HG03175 (cell line): ENCODE data around the gene ZDHHC12.

Source experiments
- ATAC-seq: cut with Tn5 transposase; IDR thresholded peaks from one replicate; pipeline ENCODE4 v1.9.1; 2021; ENCODE audit warnings: mild to moderate bottlenecking, moderate library complexity; ENCODE audit not compliant: unreplicated experiment

Gene ZDHHC12

DNA sequence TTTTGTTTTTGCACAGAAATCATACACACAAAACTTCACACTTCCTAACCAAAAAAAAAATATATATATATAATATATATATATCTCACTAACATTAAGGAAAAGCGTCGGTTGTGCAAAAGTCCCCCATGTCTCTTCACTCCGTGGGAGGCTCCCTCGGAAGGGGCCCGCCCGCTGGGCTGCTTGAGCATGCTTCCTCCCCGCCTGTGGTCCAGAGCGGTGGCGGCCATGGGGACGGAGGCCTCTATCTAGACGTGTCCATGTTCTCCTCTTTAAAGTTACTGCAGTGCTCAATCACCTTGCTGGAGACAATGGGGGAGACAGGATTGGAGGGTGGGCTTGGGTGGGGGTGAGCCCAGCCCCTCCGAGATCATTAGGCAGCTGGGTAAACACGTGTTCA lies 7.2 kb upstream of the ZDHHC12 start:
- no peak for ATAC-seq

DNA sequence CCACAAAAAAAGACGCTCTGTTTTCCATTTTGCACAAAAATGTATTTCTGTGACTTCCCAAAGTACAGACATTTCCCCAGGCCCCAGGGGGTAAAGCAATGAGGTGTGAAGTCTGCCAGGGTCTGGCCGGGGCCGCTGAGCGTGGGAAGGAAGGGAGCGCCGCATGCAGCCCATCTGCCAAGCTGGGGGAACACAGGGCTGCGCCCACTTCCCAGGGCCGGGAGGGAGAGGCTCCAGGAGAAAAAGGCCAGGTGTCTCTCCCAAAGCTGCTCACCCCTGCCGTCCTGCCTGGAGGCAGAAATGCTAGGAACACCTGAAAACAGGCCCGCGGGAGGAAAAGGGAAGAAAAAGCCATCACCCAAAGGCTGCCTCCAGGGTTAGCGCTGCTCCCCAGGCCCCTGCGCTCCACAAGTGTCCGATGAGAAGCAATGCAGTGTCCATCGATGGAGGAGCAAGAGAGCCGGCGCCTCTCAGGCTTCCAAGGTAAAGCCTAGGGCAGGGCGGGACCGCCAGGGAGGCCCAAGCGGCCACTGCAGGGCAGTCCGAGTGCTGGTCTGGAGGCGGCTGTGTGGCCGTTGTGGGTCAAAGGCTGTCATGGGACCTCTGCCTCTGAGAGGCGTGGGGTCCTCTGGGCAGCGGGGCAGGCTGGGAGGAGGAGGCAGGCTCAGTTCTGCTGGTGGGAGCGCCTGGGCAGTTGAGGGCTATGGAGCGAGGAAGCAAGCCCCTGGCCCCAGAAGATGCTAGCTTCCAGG lies 6.0 kb upstream of the ZDHHC12 start:
- ATAC-seq, result no peak

DNA sequence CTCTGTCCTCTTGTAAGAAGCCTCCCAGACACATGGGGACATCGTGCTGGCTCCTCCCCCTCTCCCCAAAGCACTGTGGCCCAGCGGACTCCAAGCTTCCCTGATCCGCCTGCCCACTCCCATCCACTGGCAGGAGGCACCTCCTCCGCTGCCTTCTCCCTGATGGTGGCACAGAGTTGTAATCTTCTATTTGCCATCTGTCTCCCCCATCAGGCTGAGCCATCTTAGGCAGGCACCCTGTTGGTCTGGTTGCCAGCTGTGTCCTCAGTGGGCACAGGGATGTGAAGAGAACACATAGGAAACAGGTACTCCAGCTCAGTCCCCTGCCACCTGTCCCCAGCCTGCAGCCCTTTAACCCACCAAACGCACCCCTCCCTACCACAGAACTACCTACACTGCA lies 5.4 kb upstream of the ZDHHC12 start:
- no peak for ATAC-seq

DNA sequence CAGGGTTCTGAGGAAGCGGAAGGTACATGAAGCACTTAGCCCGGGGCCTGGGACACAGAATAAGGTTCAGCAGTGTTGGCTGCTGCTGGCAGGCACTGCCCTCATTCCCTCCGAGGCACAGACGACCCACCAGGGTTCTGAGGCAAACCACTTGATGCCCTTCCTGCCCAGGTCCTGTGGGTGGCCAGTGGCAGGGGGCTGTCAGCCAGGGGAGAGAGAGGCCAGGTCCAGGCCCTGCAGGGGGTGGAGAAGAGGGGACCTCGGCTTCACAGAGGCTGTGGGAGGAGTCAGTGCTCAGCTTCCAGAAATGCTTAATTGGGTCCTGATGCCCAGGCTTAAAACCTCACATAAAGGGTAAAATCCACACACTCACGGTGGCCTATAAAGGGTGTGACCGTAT lies 4.4 kb upstream of the ZDHHC12 start:
- ATAC-seq, result no peak

DNA sequence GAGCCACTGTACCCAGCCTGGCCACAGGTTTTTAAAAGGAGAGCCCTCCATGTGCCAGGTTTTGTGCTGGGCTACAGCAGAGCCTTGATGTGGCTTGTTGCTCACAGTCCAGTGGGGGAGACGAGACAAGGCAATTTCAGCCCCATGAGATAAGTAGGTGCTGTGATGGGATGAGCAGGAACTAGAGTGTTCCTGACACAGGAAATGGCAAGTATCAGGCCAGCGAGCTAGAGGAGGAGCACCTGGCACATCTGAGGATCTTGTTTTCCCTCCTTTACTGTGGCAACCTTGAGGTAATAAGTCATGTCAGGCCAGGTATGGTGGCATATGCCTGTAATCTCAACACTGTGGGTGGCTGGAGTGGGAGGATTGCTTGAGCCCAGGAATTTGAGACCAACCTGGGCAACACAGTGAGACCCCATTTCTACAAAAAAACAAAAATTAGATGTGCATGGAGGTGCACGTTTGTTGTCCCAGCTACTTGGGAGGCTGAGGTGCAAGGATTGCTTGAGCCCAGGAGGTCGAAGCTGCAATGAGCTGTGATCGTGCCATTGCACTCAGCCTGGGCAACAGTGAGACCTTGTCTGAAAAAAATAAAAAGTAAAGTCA lies 3.8 kb upstream of the ZDHHC12 start:
- no peak for ATAC-seq

DNA sequence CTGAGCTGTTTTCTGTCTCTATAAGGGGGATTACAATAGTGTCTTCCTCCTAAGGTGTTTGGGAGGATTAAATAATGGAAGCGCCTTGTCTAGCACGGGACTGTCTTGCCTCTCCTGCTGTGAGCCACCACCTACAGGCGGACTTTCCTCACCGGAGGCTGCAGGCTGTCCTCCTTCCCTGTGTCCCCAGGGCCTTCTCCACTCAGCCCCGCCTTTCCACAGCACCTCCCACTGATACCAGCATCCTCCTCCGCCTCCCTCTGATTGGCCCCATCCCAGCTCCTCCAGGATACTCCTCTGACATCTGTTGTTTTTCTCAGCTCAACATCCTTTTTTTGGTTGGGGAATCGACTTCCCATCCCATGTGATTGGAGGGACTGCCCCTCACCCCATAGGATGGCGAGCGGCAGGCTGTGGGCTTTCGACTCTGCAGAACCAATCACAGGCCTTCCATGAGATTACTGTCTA lies 851 bp upstream of the ZDHHC12 start:
- ATAC-seq, result no peak

DNA sequence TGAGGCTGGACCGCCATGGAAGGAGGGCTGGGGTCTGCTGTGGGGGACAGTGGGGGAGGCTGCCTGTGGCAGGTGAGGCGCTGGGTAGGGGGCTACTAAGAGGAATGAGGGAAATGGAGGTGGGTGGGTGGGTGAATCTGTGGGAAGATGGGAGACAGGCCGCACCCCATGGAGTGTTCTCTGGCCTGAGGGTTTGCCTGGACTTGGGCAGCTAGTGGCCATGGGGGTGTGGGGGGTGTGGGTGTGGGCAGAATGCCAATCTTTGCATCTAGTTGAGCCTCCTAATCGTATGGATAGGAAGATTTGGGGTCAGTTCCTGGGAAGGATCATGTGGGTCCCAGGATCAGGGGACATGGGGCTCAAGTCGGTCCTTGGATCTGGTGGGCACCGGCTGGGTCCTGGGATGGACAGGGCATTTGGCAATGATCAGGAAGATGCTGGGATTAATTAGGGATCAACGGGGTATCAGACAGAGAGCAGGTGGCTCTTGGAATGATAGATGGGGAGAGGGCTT lies 518 bp downstream of the ZDHHC12 start:
- ATAC-seq, result no peak

DNA sequence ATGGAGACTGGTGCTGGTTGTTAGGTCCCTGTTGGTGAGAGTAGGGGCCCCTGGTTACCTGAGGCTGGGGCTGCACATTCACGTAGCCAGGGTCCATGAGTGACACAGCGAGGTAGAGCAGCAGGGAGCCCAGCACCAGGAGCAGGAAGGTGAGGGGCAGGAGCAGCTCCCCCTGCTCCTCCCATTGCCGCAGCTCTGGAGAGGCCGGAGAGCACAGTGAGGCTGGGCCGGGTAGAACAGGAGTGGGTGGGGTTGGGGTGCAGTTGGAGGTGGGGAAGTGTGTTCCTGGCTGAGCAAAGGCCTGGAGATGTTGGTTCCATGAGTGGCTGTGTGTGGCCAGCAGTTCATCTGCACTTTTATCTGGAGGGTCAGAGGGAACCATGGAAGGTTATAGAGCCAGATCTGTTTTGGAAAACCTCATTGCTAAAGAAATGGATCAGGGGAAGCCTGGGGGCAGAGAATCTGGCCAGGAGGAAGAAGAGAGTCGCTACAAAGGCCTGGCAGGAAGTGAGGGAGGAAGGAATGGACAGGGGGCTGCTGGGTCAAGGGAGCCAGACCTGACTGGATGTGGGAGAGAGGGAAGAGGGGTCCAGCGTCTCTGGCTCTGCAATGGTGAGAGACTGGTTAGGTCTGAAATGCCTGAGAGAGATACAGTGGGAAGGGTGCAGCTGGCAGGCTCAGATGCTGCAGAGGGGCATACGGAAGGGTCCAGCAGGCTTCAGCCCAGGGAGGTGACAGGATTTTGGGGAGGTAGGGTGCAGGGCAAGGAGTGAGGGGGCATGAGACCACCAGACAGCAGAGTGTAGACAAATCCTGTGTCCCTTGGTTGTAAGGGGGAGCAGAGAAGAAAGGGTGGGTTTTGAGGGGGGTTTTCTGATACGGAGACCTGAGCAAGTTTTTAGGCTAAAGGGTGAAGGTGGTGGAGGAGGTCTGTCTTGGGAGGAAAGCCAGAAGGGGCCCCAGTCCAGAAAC lies 1.3 kb downstream of the ZDHHC12 start:
- ATAC-seq, result no peak

DNA sequence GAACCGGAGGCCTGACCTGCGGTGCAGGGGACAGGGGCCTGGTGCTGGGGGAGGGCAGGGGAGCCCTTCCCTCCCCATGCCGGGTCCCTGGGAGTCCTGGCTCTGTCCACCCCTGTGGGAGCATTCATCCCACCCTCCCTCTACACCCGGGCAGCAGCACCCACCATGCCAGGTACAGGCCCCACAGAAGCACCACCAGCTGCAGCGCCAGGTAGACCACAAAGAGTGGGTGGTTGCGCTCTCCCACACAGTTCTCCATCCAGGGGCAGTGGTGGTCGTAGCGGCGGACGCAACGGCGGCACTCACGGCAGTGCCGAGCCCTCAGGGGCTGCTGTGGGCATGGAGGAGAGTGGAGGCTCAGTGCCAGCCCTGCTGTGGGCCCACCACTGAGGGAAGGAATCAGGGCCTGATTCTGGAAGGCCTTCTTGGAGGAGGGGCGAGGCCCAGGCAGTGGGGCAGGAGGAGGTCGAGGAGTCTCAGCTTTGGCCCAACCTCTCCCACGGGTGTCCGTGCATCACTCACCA lies 2.4 kb downstream of the ZDHHC12 start:
- ATAC-seq, result no peak

DNA sequence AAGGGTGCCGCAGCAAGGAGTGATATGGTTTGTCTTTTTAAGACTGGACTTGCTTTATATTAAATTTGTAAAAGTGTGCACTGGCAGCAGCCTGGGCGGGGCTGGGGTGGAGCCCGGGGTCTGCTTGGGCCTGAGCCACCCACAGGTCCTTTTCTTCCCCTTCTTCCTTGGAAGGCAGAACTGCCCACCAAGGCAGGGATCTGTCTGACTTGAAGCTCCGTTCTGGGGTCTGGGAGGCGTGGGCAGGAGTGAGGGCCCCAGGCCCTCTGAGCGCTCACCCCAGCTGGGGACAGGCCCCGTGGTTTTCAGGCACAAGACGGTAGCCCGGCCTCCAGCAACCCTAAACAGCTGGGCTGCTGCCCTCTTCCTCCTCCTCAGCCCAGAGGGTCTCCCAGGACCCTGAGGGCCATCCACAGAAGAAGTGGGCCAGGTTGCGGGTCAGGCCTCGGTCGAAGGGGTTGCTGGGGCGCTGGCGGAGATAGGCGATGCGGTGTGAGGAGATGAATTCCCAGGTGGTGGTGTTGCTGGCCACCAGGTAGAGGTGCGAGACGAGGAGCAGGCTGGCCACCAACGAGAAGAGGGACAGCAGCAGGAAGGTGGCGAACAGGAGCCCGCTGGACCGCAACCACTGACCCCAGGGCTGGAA lies 3.0 kb downstream of the ZDHHC12 start:
- no peak for ATAC-seq

DNA sequence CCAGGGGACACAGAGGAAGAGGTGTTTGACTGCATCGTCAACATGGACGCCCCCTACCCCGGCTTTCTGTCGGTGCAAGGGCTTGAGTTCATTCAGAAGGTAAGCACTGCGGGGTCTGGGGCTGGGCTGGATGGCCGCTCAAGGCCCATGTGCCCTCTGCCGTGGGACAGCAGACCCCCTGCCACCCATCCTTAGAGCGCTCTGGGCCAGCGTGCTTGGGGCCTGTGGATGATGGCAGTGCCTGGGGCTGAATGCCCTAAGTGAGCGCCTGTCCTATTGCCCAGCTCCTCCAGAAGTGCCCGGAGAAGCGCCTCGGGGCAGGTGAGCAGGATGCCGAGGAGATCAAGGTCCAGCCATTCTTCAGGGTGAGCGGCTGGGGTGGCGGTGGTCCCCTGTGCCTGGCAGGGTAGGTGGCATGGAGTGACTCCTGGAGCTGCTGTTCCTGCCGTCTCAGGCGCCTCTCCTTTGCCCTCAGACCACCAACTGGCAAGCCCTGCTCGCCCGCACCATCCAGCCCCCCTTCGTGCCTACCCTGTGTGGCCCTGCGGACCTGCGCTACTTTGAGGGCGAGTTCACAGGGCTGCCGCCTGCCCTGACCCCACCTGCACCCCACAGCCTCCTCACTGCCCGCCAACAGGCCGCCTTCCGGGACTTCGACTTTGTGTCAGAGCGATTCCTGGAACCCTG lies 3.9 kb downstream of the ZDHHC12 start:
- no peak for ATAC-seq

DNA sequence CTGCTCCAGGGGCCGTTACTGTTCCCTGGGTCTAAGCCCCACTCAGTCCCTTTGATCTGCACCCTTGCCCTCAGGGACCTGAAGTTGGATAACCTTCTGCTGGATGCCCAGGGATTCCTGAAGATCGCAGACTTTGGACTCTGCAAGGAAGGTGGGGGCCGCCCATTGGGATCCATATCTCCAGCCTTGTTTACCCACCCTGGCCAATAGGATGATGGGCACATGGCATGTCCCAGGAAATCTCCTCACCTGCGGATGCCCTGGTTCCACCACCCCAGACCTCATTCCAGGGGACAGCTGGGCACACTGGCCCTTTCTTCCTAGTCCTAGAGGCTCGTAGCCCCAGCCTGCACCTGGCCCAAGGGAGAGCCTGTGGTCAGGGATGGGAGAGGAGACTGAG lies 5.5 kb downstream of the ZDHHC12 start:
- no peak for ATAC-seq

DNA sequence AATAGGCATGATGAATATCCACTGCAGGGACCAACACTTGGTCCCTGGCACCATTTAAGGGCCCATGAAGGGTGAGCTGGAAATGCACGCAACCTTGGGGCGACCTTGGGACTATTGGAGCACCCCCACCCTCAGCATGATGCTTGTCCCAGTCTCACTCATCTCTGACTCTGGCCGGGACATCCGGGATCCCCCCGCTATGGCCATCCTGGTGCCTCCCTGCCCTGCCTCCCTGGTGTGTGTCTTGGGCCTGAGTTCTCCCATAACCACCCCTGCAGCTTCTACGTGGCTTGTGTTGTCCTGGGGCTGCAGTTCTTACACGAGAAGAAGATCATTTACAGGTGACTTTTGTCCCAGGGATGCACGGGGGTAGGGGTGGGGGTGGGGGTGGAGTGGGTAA lies 5.9 kb downstream of the ZDHHC12 start:
- ATAC-seq, result no peak

DNA sequence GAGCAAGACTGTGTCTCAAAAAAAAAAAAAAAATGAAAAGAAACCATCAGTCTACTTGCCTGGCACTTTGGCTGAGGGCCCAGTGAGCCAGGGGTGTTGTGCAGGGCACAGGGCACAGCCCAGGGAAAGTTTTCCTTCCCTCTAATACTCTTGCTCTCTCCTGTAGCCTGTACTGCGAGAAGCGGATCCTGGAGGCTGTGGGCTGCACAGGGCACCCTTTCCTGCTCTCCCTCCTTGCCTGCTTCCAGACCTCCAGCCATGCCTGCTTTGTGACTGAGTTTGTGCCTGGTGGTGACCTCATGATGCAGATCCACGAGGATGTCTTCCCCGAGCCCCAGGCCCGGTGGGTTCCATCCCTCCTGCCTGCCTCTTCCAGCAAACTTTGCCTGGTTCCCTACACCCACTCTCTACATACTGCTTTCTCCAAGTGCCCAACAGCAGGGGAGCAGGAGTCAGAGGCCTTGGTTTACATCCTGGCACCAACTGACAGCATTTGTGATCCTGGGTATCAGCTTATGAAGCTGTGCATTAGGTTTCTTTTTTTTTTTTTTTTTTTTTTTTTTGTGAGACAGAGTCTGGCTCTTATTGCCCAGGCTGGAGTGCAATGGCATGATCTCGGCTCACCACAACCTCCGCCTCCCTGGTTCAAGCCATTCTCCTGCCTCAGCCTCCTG lies 7.2 kb downstream of the ZDHHC12 start:
- ATAC-seq, result no peak

DNA sequence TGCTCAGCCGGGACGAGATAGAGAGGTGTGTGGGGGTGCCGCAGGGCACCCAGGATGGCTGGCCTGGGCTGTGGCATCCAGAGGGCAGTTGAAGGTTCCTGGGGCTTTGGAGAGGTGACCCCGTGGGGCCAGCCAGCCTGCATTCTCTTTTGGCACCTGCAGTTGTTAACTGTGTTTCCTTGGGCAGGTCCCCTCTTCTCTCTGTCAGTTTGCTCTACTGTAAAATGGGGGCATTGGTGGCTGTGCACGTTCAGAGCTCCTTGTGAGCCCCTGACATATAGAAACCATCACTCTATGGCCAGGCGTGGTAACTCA lies 8.5 kb downstream of the ZDHHC12 start:
- ATAC-seq, result no peak

DNA sequence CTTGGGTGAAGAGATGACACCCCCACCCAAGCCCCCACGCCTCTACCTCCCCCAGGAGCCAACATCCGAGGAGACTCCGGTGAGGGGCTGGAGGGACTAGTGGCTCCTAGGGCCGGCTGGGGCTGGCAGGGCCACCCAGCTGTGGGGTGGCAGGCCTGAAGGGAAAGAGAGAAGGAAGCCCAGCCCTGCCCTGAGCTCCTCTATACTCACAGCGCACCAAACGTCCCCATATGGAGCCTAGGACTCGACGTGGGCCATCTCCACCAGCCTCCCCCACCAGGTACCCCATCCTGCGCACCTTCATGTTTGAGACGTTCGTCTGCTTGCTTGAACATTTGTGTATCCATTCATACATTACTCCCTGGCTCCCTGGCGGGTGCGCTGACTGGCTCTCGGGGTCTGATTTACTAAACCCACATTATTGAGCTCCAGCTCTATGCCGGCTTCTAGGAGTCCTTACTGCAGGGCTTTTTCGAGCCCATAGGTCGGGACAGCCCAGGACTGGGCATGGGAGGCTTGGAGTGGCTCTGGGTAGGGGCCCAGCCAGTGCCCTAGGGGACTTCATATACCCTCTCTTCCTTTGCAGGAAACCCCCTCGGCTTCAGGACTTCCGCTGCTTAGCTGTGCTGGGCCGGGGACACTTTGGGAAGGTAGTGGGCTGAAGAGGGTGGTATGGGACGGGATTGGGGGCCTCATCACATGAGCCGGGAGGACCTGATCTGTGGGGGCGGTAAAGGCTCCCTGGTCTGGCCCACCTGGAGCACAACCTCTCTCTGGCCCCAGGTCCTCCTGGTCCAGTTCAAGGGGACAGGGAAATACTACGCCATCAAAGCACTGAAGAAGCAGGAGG lies 9.1 kb downstream of the ZDHHC12 start:
- no peak for ATAC-seq

DNA sequence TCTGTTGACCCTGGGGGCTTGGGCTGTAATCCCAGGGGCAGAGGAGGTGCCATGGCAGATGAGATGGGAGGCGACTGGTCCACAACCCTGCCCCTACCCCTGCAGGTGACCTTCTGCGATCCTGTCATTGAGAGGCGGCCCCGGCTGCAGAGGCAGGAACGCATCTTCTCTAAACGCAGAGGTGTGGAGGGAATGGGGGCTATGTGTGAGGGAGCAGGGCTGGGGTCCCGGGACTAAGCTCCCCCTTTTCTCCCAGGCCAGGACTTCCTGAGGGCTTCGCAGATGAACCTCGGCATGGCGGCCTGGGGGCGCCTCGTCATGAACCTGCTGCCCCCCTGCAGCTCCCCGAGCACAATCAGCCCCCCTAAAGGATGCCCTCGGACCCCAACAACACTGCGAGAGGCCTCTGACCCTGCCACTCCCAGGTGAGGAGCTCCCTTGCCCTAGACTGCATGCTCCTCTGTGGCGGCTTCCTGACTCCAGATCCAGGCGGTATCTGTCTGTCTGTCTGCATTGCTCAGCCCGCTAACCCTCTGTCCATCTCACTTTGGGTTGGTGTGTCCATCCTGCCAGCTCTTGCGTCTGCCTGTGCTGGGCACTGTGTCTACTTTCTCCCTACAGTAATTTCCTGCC lies 9.9 kb downstream of the ZDHHC12 start:
- no peak for ATAC-seq

DNA sequence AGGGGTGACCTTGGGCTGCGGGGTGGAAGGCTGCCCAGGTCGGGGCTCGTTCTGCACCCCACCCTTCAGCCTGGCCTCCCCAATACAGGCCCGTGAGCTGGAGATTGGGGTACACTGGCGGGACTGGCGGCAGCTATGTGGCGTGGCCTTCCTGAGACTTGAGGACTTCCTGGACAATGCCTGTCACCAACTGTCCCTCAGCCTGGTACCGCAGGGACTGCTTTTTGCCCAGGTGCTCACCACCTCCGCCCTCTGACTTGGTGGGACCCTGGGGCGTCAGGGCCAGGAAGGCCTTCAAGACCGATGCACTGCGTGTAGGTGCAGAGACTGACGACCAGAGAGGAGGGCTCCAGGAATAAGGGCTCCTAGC lies 10.5 kb downstream of the ZDHHC12 start:
- no peak for ATAC-seq
